Subcutaneous adipose tissue (tissue), 4 donors: ENCODE measurements around the gene TRMT13. TPM values are rescaled to one million over a fixed set of nuclear protein-coding genes. Genes with fewer than 3 reads are reported as not detected.

Experiments
- CTCF ChIP-seq: fragments of 450-650 bp; IDR thresholded peaks from one replicate; pipeline ENCODE4 v1.5.1; 2016; ENCODE audit warnings: low read depth, mild to moderate bottlenecking, control low read depth, antibody characterized with exemption, moderate library complexity
- total RNA-seq, 4 donors: library from RNA; depleted of rRNA; stranded (reverse); fragments of >200 nt; gene quantifications; one replicate each; pipeline ENCODE4 v1.1.0, GENCODE V29; 2016

Gene TRMT13
- total RNA-seq, 4 donors from 2014 or later = 13.2 to 27.4 (median 25.3) TPM

GRCh38 chr1:100152271-100152670, 19.3 kb downstream of the TRMT13 start:
- TF ChIP-seq CTCF = no peak

- no peak for TF ChIP-seq CTCF
Observed at GRCh38 chr1:100162881-100163280, 29.9 kb downstream of the TRMT13 start.

- no peak for TF ChIP-seq CTCF
Observed at GRCh38 chr1:100164216-100164615, 31.3 kb downstream of the TRMT13 start.

GRCh38 chr1:100164702-100165101, 31.7 kb downstream of the TRMT13 start:
- TF ChIP-seq CTCF = no peak

GRCh38 chr1:100168051-100168450, 35.1 kb downstream of the TRMT13 start:
- TF ChIP-seq CTCF = no peak

- TF ChIP-seq CTCF = no peak
Observed at GRCh38 chr1:100177295-100178041, 44.5 kb downstream of the TRMT13 start.

- TF ChIP-seq CTCF = no peak
Observed at GRCh38 chr1:100178091-100178490, 45.1 kb downstream of the TRMT13 start, which contains the start of gene LRRC39. Gene LRRC39 (minus strand): TSS chr1:100178256. CDS start chr1:100168516, 9,740 bp downstream.
